GM19397 (cell line): Measurements from ENCODE around the gene OXCT1.
"Not testable (repeated sequence)": the region's sequence is repeated elsewhere in the genome, so short reads cannot be mapped to it uniquely, and the experiment has no call there.

Experiments used
- ATAC-seq: cut with Tn5 transposase; IDR thresholded peaks from one replicate; pipeline ENCODE4 v1.9.1; 2021; ENCODE audit warnings: mild to moderate bottlenecking, moderate library complexity; ENCODE audit not compliant: unreplicated experiment

Gene OXCT1

DNA sequence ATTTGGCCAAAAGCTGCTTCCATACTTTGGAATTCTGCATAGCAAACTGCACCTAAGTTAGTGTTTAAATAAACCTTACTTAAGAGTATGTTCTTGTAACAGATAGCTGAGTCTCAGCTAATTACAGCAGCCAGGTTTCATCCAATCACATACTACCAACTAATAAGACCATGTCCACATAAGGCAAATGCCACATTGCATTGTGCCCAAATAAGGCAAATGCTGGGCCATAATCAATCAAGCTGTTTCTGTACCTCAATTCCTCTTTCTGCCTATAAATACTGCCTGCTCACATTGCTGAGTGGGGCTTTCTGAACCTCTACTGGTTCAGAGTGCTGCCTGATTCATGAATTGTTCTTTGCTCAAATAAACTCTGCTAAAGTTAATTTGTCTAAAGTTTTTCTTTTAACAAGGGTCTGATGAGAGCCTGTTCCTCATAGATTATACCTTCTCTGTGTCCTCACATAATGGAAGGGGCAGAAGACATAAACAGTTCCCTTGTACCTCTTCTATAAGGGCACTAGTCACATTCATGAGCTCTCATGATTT is 4.4 kb upstream of the OXCT1 start:
- ATAC-seq = no peak

DNA sequence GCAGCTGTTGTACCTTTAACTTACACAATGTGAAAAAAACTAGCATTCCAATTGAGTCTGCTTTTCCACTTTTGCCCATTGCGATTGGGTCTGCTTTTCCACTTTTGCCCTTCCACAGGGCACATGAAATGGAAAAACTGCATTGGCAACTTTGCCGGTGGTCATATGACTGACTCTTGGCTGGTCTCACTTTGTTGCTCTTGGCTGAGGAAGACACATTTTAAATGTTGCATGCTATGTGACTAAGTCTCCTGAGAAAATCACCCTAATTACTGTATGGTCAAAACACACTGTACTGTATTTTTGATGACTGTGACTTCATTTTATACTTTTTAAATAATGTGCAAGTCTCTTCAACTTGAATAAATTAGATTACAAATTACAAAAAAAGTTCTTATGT is 1.6 kb upstream of the OXCT1 start:
- no peak for ATAC-seq

- no peak for ATAC-seq
Measured at GRCh38 chr5:41870627-41871048, 413 bp upstream of the OXCT1 start.

DNA sequence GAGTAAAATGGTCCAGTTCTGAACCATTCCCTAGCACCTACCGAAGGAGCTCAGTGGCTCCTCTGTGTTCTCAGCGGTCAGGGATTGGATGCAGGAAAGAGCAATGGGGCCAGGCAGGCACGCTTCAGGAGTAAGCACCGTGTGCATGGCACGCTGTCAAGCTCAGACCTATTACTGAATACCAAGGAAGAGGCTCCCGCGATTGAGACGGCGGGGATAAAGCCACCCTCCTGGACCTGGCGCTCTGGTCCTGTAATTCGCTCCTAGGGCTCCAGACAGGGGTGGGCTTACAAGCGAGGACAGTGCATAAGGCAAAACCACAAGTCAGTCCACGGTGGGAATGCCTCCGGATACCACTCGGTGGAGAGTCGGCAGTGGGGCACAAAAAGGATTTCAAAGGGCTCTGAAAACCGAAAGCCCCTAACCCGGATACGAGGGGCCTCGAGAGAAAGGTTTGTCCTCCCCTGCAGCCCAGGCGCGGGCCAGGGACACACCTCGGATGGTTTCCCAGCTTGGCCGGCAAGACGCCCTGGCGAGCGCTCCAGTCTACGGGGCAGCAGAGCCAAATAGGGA is 988 bp downstream of the OXCT1 start:
- ATAC-seq = peak; percentile 0

- ATAC-seq = peak; percentile 46
Measured at GRCh38 chr5:41863871-41864486, 6.2 kb downstream of the OXCT1 start.

- ATAC-seq = no peak
Measured at GRCh38 chr5:41858890-41859289, 11.3 kb downstream of the OXCT1 start.

DNA sequence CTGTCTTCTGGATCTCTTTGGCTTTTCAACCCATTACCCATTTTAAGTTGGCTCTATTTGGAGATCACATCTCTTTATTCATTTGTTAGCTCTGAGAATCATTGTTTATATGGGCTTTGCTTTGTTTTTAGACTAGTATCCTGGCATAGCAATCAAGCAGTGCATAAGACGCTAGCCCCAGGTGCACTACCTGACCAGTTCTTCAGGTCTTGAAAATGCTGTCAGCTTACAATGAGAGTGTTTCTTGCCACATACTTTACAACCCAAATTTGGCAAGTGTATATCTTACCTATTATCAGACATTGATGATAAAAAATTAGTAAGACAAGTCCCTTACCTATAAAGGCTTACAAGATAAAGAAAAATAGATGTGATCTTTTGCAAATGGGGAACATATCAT is 12.2 kb downstream of the OXCT1 start:
- ATAC-seq = no peak

DNA sequence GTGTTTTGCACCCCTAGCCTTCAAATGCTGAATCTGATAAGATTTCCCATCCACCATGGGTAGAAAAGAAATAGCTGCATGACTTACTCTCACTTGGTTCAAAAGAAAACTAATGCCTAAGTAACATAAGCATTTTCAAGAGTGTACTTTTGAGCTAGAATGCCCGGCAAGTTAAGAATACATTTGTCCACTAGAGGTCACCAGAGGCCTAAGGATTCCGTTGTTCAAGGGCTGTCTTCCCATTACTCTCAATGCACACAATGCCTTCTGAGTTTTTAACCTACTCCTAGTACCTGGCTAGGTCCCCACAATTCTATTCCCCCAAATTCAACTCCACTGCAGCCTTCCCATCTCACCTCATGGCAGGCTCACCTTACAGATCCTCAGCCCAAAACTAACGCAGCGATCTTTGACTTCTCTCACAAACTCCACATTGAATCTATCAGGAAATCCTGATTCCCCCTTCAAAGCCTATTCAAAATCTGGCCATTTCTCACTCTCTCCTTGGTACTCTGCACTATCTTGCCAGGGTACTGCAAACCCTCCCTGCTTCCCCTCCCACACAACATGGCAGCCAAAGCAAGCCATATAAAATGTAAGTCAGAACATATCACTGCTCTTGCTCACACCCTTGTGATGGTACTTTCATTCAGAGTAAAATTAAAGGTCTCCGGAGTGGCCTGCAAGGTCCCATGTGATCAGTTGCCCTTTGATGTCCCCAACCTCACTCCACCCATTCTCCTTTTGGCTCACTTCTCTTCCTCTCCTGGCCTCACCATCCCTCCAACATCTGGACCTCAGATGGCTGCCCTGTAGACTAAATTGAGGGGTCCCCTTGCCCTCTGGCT is 13.4 kb downstream of the OXCT1 start:
- peak; percentile 80 for ATAC-seq

- ATAC-seq = no peak
Measured at GRCh38 chr5:41852293-41852692, 17.9 kb downstream of the OXCT1 start.

- ATAC-seq = no peak
Measured at GRCh38 chr5:41851116-41851515, 19.1 kb downstream of the OXCT1 start.

DNA sequence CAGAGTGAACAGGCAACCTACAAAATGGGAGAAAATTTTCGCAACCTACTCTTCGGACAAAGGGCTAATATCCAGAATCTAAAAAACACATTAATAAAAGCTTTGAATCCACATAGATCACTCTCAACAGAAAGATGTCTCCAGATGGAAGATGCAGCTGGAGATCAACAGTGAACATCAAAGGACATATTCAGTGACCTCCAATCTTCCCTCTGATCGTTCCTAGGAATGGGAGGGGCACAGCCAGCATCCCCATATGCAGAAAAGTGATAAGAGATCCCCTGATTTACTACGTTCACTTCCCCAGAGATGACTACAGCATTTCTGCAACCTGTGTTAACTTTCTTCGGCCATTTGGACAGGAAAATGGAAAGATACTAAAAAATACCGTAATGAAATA is 21.2 kb downstream of the OXCT1 start:
- no peak for ATAC-seq

- not testable (repeated sequence) for ATAC-seq
Measured at GRCh38 chr5:41845751-41846150, 24.5 kb downstream of the OXCT1 start.

- ATAC-seq = no peak
Measured at GRCh38 chr5:41844502-41844901, 25.7 kb downstream of the OXCT1 start.

- peak; percentile 41 for ATAC-seq
Measured at GRCh38 chr5:41843456-41844370, 26.5 kb downstream of the OXCT1 start.

DNA sequence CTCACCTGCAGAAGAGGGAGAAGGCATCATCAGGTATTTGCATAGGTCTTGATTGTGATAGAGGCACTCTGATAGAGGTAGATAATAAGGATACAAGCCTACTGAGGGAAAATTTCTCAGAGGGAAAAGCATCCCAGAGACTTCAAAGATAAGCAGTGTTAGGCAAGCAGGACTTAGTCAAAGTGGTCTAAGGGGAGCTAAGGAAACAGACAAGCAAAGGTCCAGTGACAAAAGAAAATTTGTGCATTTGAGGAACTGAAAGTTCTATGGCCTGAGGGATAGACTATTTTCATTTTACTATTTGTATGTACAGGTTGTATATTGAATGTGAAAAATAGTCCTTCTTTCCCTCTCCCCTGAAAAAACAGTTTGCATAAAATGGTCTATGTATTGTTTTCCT is 27.4 kb downstream of the OXCT1 start:
- ATAC-seq = peak; percentile 78

- no peak for ATAC-seq
Measured at GRCh38 chr5:41841325-41841724, 28.9 kb downstream of the OXCT1 start.

GRCh38 chr5:41840251-41840650 is 30.0 kb downstream of the OXCT1 start:
- no peak for ATAC-seq

DNA sequence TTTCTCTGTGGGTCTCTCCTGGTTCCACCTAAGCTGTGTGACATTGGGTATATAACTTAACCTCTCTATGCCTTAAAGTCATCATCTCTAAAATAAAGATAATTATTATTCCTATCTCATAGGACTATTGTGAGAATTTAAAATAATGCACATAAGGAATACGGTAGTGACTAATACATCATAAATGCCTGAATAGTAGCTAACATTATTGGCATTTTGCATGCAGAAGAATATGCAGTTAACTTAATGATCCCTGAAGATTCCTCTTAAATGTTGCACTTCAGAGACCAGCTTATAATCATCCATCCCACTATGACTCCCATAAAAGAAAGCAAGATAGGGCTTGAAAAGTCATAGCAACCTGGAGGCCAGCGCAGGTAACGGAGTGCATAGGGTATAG is 32.4 kb downstream of the OXCT1 start:
- ATAC-seq = no peak

DNA sequence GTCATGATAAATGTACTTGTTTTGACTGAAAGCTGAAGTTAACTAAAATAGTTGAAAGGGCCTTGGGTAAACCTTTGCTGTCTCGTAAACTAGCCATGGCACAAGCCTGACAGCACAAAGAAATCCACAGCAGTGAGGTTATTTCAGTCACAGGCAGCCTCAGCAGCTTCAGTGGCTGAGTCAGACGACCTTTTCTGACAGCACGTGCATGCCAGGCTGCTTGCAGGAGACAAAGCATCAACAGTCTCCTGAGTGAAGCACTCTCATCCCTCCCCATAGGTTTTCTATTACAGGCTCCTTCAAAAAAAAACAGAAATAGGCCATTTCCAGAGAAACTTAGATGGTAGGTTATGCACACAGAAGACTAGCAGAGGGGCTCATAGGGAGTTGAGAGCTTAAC is 34.6 kb downstream of the OXCT1 start:
- ATAC-seq = no peak

DNA sequence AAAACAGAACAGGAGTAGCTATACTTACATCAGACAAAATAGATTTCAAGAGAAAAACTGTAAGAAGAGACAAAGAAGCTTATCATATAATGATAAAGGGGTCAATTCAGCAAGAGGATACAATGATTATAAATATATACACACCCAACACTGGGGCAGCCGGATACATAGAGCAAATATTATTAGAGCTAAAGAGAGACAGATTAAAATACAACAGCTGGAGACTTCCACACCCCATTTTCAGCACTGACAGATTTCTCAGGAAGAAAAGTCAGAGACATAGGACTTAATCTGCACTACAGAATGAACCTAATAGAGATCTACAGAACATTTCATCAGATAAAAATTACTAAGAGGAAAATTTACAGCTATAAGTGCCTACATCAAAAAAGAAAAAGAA is 35.7 kb downstream of the OXCT1 start:
- no peak for ATAC-seq

DNA sequence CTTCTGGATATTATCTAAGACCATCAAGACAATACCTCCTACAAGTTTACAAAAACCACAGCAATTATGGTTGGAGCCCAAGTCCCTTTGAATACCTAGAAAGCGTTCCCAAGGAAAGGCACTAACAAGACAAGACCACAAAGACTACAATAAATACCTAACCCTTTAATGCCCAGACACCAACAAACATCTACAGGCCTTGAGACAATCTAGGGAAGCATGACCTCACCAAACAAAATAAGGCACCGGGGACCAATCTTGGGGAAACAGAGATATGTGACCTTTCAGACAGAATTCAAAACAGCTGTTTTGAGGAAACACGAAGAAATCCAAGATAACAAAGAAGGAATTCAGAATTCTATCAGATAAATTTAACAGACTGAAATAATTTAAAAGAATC is 37.8 kb downstream of the OXCT1 start:
- no peak for ATAC-seq
